ENCODE data around the gene CEACAM3.

GRCh38 chr19:41811036-41811435, 14.6 kb downstream of the CEACAM3 start:
- TF ChIP-seq CTCF (IDR thresholded peaks at IDR 0.05) = no peak
- no peak for TF ChIP-seq POLR2A (IDR thresholded peaks at IDR 0.05)

Measured in esophagus squamous epithelium (tissue), 4 donors.